Epithelial cell of esophagus (primary cell): Measurements from ENCODE around the gene PAX6.

ENCODE experiments used
- DNase-seq: peaks from one replicate; pipeline ENCODE4 v3.0.0; 2010; ENCODE audit warnings: low read depth
- H3K4me3 ChIP-seq: 2 replicates; pipeline ENCODE4 v1.5.1; 2011; ENCODE audit warnings: mild to moderate bottlenecking, low read length, control low read depth
- TF ChIP-seq, protein P1 (sequence below): IDR thresholded peaks from 2 replicates; pipeline ENCODE4 v1.5.1; 2011; ENCODE audit warnings: low read depth, mild to moderate bottlenecking, low read length, control low read depth, inconsistent platforms; ENCODE audit not compliant: insufficient read depth; ENCODE audit errors: missing control alignments

Gene PAX6

DNA sequence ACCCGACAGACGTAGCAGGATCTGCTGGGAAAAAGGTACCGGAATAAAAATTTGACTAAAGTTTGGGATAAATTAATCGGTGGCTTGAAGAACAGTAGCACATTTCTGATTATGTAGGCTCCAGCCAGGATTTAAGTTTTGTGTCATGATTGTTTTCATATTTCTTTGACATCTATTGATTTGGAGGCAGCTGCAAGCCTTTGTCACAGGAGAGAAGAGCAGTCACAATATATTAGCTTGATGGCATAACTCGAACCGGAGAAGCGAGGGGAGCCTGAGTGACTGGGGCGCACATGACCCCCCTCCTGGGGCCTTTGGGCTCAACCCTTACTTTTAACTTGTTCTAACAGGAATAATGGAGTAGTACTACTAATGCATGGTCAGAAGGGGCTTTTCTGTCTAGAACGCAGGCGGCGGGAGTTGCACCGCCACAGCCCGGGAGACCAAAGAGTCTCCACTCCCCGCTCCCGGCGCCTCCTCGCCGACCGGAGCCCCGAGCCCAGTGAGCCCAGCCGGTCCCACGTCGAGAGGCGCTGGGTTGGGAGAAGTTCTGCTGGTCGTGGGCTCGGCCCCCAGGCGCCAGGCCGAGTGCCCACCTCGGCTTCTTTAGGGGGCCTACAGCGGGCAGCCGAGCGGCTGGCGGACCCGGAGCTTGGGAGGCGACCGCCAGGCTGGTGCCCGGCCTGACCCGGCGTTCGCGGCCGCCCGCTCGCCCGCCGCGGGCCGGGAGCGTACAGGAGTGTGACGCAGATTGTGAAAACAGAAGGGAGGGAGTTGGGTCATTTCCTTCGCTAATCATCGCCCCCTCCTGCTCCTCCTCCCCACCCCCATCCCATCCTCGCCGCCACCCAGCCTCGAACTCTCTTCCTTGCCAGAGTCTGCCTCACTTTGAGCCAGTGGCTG, 15.7 kb upstream of the PAX6 start:
- TF ChIP-seq, protein P1, sequence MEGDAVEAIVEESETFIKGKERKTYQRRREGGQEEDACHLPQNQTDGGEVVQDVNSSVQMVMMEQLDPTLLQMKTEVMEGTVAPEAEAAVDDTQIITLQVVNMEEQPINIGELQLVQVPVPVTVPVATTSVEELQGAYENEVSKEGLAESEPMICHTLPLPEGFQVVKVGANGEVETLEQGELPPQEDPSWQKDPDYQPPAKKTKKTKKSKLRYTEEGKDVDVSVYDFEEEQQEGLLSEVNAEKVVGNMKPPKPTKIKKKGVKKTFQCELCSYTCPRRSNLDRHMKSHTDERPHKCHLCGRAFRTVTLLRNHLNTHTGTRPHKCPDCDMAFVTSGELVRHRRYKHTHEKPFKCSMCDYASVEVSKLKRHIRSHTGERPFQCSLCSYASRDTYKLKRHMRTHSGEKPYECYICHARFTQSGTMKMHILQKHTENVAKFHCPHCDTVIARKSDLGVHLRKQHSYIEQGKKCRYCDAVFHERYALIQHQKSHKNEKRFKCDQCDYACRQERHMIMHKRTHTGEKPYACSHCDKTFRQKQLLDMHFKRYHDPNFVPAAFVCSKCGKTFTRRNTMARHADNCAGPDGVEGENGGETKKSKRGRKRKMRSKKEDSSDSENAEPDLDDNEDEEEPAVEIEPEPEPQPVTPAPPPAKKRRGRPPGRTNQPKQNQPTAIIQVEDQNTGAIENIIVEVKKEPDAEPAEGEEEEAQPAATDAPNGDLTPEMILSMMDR, result no peak
- no peak overlapping the region for H3K4me3 ChIP-seq
- DNase-seq, result no peak

DNA sequence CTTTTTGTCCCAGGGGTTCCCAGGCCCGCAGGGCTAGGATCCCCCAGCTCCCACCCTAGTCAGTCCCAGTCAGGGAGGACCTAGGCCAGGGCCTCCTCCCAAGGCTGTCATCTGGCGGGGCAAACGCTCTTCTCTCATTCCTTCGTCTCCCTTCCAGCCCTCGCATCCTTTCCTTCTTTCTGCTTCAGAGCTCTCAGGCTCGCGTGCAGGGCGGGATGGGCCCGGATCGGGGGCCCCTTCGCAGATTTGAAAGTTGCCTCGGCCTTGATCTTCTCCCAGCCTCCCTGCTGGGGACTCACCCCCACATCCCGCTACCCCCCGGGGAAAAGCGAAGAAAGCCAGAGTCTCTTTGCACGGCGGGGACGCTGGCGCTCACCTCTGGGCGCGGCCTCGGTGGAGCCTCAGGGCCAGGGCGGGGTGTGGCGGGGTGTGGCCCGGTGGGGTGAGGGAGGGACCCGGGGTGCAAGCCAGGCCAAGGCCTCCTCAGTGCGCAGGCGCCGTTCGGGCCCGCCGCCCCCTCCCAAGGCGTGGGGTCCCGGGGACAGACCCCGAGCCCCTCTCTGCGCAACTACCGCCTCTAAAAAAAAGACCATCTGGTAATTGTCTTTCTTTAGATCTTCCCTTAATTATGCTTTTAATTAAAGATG, 14.8 kb upstream of the PAX6 start:
- TF ChIP-seq, protein P1, result no peak
- DNase-seq, result no peak
- H3K4me3 ChIP-seq, result no peak overlapping the region

DNA sequence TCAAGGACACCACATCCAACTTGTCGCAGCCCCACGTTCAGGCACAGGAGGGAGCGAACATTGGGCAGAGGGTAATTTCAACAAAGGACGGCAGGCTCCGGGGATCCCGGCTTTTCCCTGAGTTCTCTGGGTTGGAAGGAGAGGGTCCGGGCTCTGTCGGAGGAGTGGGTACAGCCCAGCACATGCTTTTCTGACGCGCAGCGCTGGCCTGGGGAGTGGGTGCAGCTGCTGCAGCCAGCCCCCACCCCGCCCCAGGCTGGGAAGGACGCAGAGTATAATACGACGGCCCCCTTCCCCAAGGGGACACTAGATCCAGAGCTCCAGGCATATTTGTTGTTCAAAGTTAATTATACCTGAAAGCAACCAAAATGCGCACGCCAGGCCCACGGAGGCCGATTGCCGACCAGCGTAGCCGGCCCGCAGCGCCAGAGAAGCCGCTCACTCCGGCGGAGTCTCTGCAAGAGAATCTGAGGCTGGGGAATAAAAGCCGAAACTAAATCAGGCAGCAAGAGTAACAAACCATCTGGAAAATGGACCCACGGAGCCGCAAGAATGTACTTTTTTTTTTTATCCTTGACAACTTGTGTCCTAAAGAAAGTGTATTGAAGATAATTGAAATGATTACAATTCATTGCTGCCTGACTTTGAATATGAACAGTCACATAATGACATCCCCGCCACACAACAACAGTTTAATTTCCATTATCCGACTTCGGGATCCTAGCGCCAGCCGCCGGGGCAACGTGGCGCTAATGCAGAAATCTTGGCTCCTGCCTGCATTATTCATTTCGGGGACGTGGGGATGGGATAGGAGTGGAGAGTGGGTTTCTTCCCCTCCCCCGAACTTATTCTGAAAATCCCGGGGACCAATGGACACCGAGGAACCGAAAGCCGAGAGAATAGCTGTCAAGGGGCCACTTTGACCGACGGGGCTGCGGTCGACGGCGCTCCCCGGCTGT, 14.0 kb upstream of the PAX6 start:
- TF ChIP-seq, protein P1, result no peak
- DNase-seq, result no peak

DNA sequence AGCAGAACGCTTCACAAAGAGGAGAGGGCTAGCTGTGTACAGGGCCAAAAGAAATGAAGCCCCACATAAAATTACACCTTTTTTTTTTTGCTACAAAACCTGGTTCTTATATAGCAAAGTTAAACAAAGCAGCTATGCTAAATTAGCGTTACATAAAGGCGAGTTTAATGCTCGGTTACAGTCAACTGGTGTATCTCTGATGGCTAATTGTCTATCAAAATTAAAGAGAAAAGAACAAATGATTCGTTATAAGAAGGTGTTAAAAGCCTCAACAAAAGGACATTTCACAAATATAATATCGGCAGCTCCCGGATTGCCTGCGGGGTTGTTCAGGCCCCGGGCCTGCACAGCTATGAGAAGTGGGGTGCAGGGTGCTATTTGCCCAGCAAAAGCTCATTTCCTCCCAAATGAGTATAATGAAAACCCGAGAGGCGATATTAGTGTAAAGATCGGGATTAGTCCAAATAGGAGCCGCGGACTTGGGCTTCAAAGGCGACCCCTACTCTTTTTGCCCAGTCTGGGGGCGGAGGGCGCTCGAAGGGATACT, 13.3 kb upstream of the PAX6 start:
- H3K4me3 ChIP-seq, result no peak overlapping the region
- DNase-seq, result no peak
- TF ChIP-seq, protein P1, result no peak

More for the DNA sequence above, 14.0 kb upstream of the PAX6 start:
- H3K4me3 ChIP-seq, result no peak overlapping the region

DNA sequence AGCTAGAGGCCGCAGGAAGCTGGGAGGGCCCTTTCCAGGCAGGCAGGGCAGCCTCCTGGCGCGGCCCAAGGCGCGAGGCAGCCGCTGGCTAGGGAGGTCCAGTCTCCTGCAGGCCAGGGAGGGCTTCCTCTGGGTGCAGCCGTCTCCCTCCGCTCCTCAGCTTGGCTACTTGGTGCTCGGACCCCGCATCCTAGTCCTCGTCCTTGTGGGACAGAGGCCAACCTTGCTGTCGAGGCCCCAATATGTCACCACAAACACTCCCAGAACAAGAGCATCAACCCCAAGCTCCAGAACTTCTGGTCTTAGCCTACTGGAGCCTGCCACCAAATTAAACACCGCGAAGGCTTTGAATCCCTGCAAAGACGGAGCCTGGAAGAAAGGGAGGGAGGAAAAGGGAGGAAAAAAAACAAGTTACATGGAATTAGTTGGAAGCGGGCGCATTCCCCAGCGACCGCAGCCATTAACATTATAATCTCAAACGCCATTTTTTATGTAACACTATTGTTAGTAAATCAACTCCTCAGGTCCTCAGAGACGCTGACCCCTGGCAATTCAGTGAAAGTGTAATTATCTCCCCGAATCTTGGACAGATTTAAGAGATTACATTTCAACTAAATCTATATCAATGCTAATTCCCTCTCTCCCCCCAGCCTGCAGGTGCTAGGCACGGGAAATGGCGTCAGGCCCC, 12.7 kb upstream of the PAX6 start:
- DNase-seq, result no peak
- no peak overlapping the region for H3K4me3 ChIP-seq
- TF ChIP-seq, protein P1, result no peak
